GM12878 (cell line): Measurements from ENCODE around the gene GNPTG. TPM values are rescaled to one million over a fixed set of nuclear protein-coding genes. Genes with fewer than 3 reads are reported as not detected.
A peak's percentile ranks its signal among the peaks of the same experiment; 100 is the strongest.

Source experiments
- ATAC-seq: fragments of 200-7000 bp; cut with Tn5 transposase; 3 replicates; pipeline ENCODE4 v1.9.1; 2020; ENCODE audit warnings: mild to moderate bottlenecking, moderate library complexity
- BruUV-seq: library from RNA; stranded (reverse); fragments of 400-500 nt; replicated peaks from 2 replicates; lab custom pipeline; 2021; lab: Mats Ljungman, UMichigan
- CTCF ChIA-PET: fragments of 300-600 bp; sonication (Branson Sonifier 250); formaldehyde crosslinking; extraction: SDS; loops from one replicate; lab custom pipeline; 2021; ENCODE audit warnings: inconsistent platforms; lab: Yijun Ruan, JAX
- POLR2A ChIA-PET: fragments of 350-600 bp; formaldehyde crosslinking; extraction: SDS; loops from one replicate; lab custom pipeline; 2021; ENCODE audit warnings: inconsistent platforms; lab: Charles Lee
- RAD21 ChIA-PET: fragments of 300-600 bp; sonication (Branson Sonifier 250); formaldehyde crosslinking; loops from one replicate; lab custom pipeline; 2023; ENCODE audit warnings: antibody characterized with exemption; ENCODE audit not compliant: unreplicated experiment; lab: Charles Lee
- SMC1A ChIA-PET: fragments of 300-600 bp; sonication (Branson Sonifier 250); formaldehyde crosslinking; loops from one replicate; lab custom pipeline; 2023; ENCODE audit not compliant: unreplicated experiment, uncharacterized antibody; lab: Charles Lee
- DNase-seq: peaks from one replicate; pipeline ENCODE4 v3.0.0-alpha.2; 2011; ENCODE audit warnings: low read depth, low spot score
- FAIRE-seq: peaks from 3 replicates; lab custom pipeline; 2011; peaks lifted over from hg19 to GRCh38; lab: Jason Lieb, UNC
- H2AFZ ChIP-seq: 2 replicates; pipeline ENCODE4 v1.6.0; 2011; ENCODE audit warnings: low read depth, low read length, control low read depth; ENCODE audit not compliant: control insufficient read depth
- H3K27ac ChIP-seq: 2 replicates; pipeline ENCODE4 v1.5.1; 2011; ENCODE audit warnings: control low read depth; ENCODE audit not compliant: control insufficient read depth, insufficient read depth
- H3K27me3 ChIP-seq, 2 experiments: replicated peaks in 1 of 2; 2 replicates each; pipeline versions ENCODE4 v1.6.0 to v1.6.1; 2011; ENCODE audit warnings: low read length in 1 of 2; ENCODE audit not compliant: control insufficient read depth in 2 of 2, insufficient read depth in 2 of 2
- H3K36me3 ChIP-seq, 2 experiments: 2 replicates each; pipeline ENCODE4 v1.5.1; 2011; ENCODE audit warnings: low read length in 1 of 2; ENCODE audit not compliant: control insufficient read depth in 2 of 2, insufficient read depth in 2 of 2
- H3K4me1 ChIP-seq: 2 replicates; pipeline ENCODE4 v1.6.1; 2011; ENCODE audit warnings: mild to moderate bottlenecking, low read length, moderate library complexity, mixed read lengths; ENCODE audit not compliant: control insufficient read depth, insufficient read depth
- H3K4me2 ChIP-seq: 2 replicates; pipeline ENCODE4 v1.6.0; 2011; ENCODE audit warnings: control low read depth; ENCODE audit not compliant: control insufficient read depth, insufficient read depth
- H3K4me3 ChIP-seq: fragments of 200-600 bp; sonication (generic); 2 replicates; pipeline ENCODE4 v1.5.1; 2016
- H3K79me2 ChIP-seq: 2 replicates; pipeline ENCODE4 v1.6.0; 2011; ENCODE audit warnings: low read length; ENCODE audit not compliant: control insufficient read depth, insufficient read depth
- H3K9ac ChIP-seq: 2 replicates; pipeline ENCODE4 v1.8.0; 2011; ENCODE audit warnings: low read length, control low read depth, mixed read lengths; ENCODE audit not compliant: control insufficient read depth, insufficient read depth
- H3K9me3 ChIP-seq: replicated peaks from 3 replicates; pipeline ENCODE4 v1.5.1; 2011; ENCODE audit warnings: mild to moderate bottlenecking, low read length; ENCODE audit not compliant: control insufficient read depth, insufficient read depth
- H4K20me1 ChIP-seq: 2 replicates; pipeline ENCODE4 v1.6.0; 2011; ENCODE audit not compliant: control insufficient read depth, insufficient read depth
- NR2C1 ChIP-seq: fragments of 450-650 bp; IDR thresholded peaks from 2 replicates; pipeline ENCODE4 v1.6.1; 2017; ENCODE audit warnings: antibody characterized with exemption, mild to moderate bottlenecking, moderate library complexity
- NR2F1 ChIP-seq: fragments of 450-650 bp; conservative IDR thresholded peaks from 2 replicates; pipeline ENCODE4 v1.6.1; 2017; ENCODE audit warnings: mild to moderate bottlenecking
- POLR2A ChIP-seq: IDR thresholded peaks from 2 replicates; pipeline ENCODE4 v1.6.1; 2011; ENCODE audit warnings: low read depth, mild to moderate bottlenecking, low read length
- POLR2AphosphoS2 ChIP-seq: IDR thresholded peaks from 2 replicates; pipeline ENCODE4 v1.6.1; 2011; ENCODE audit warnings: low read depth, mild to moderate bottlenecking, low read length, improper control_type of control experiment, moderate library complexity
- POLR2AphosphoS5 ChIP-seq: IDR thresholded peaks from 2 replicates; pipeline ENCODE4 v1.6.1; 2011; ENCODE audit warnings: mild to moderate bottlenecking, low read length, inconsistent platforms
- SIN3A ChIP-seq: IDR thresholded peaks from 2 replicates; pipeline ENCODE4 v1.6.1; 2012; ENCODE audit warnings: low read depth, low read length, improper control_type of control experiment
- ZNF384 ChIP-seq: IDR thresholded peaks from 2 replicates; pipeline ENCODE4 v1.6.1; 2012; ENCODE audit warnings: low read depth, mild to moderate bottlenecking, low read length, improper control_type of control experiment, borderline replicate concordance
- ZNF622 ChIP-seq: fragments of 450-650 bp; IDR thresholded peaks from 2 replicates; pipeline ENCODE4 v1.6.1; 2017; ENCODE audit warnings: mild to moderate bottlenecking, inconsistent platforms
- WGBS: methylation state at CpG from one replicate; pipeline ENCODE4 v1.1.6; 2016; ENCODE audit warnings: low lambda C conversion rate; ENCODE audit not compliant: insufficient replicate concordance, insufficient coverage; ENCODE audit errors: missing lambda C conversion rate; 5-methylcytosine and 5-hydroxymethylcytosine counted together
- in situ Hi-C: fragments of 300-500 bp; cut with MboI; formaldehyde crosslinking; loops from 9 replicates; pipeline ENCODE4 v1.14.3; 2018; ENCODE audit warnings: mixed read lengths
- intact Hi-C: fragments of 100-400 bp; cut with micrococcal nuclease; formaldehyde crosslinking; loops from one replicate; pipeline ENCODE4 v1.14.2; 2022; ENCODE audit not compliant: unreplicated experiment
- polyA plus RNA-seq, 11 experiments: library from polyadenylated mRNA; depleted of rRNA in 4 of 11; unstranded in 6 of 11; stranded (reverse) in 5 of 11; fragments of >200 nt; fragmentation: Nextera tagmentation in 4 of 11; fragmentation: Illumina TruSeq in 1 of 11; extraction: Ambion mirVana in 4 of 11; extraction: Trizol in 1 of 11; gene quantifications; 1 replicate in 1 of 11; 2 replicates in 10 of 11; pipeline versions ENCODE4 v1.2.1 to v1.2.3, GENCODE V29; 2011 to 2016; ENCODE audit warnings: inconsistent platforms in 2 of 11, missing spikeins in 2 of 11, low read depth in 1 of 11
- total RNA-seq, 4 experiments: library from RNA; depleted of rRNA in 3 of 4; stranded (reverse); fragments of >200 nt in 3 of 4; fragmentation: Illumina TruSeq in 1 of 4; extraction: Trizol in 1 of 4; gene quantifications; 2 replicates each; pipeline versions ENCODE4 v1.2.1 to v1.2.3, GENCODE V29; 2013 to 2021
- TF ChIP-seq, protein P1 (sequence below): IDR thresholded peaks from 2 replicates; pipeline ENCODE4 v1.6.1; 2012; ENCODE audit warnings: low read length, inconsistent platforms
- TF ChIP-seq, protein P2 (sequence below): IDR thresholded peaks from 2 replicates; pipeline ENCODE4 v1.6.1; 2011; ENCODE audit warnings: borderline replicate concordance, low read depth, mild to moderate bottlenecking, moderate library complexity, low read length; ENCODE audit not compliant: insufficient read depth, poor library complexity, severe bottlenecking
- TF ChIP-seq, protein P3 (sequence below), 3 experiments: IDR thresholded peaks in 2 of 3; conservative IDR thresholded peaks in 1 of 3; 2 replicates each; pipeline ENCODE4 v1.5.1; 2011; ENCODE audit warnings: low read depth in 3 of 3, low read length in 3 of 3, mild to moderate bottlenecking in 3 of 3, control low read depth in 2 of 3, moderate library complexity in 2 of 3, inconsistent platforms in 1 of 3, mixed read lengths in 1 of 3; ENCODE audit not compliant: control insufficient read depth in 2 of 3, insufficient read depth in 1 of 3; ENCODE audit errors: extremely low read depth in 1 of 3

Gene GNPTG
- total and polyA plus RNA-seq, 10 of the 15 experiments (the other 5 are each of a cell fraction or from before 2014, with no cell fraction given): 0.80 to 32.6 (median 20.9) TPM

DNA sequence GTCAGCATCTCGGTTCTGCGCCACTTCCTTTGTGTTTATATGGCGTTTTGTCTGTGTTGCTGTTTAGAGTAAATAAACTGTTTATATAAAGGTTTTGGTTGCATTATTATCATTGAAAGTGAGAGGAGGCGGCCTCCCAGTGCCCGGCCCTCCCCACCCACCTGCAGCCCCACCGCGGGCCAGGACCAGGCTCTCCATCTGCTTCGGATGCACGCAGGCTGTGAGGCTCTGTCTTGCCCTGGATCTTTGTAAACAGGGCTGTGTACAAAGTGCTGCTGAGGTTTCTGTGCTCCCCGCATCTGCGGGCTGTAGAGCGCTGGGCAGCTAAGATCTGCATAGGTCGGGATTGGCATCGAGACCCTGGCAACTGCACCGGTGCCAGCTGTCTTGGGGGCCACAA, 26.5 kb upstream of the GNPTG start:
- SMC1A ChIA-PET: no interaction called here
- DNase-seq (no peak), ATAC-seq (no peak; the same call in 2 of the 3 replicates), FAIRE-seq (no peak)
- CTCF ChIA-PET: interaction anchor here (0.6 kb wide), 1 partner anchor 104 kb away, joined by 3 read pairs; no protein-coding TSS in a partner anchor
- peaks cover under 1% of the 10 kb centered on the region; the same call in 1 of the 3 replicates for H3K9me3 ChIP-seq
- intact Hi-C loops (no loop called here), in situ Hi-C loops (no loop called here)
- H3K79me2 ChIP-seq: no peaks in the 10 kb centered on the region
- no TSS peak for BruUV-seq
- H4K20me1 ChIP-seq: no peaks in the 10 kb centered on the region
- no peak overlapping the region for H3K27ac ChIP-seq
- H2AFZ ChIP-seq: no peak overlapping the region
- no peak overlapping the region for H3K4me2 ChIP-seq
- H3K4me3 ChIP-seq: no peak overlapping the region
- H3K36me3 ChIP-seq: peaks cover 0 to 20% of the 10 kb centered on the region in 2 experiments; a peak in 3 of 4 replicates
- 85% methylated on average over 14 of the region's 15 CpGs for WGBS
- RAD21 ChIA-PET: no interaction called here
- H3K4me1 ChIP-seq: peaks cover 3% of the 10 kb centered on the region; the same call in 1 of the 2 replicates
- POLR2A ChIA-PET: interaction anchor here (0.5 kb wide), 1 partner anchor 941 kb away, joined by 3 read pairs; no protein-coding TSS in a partner anchor
- no peak for TF ChIP-seq ZNF622
- TF ChIP-seq, protein P1, sequence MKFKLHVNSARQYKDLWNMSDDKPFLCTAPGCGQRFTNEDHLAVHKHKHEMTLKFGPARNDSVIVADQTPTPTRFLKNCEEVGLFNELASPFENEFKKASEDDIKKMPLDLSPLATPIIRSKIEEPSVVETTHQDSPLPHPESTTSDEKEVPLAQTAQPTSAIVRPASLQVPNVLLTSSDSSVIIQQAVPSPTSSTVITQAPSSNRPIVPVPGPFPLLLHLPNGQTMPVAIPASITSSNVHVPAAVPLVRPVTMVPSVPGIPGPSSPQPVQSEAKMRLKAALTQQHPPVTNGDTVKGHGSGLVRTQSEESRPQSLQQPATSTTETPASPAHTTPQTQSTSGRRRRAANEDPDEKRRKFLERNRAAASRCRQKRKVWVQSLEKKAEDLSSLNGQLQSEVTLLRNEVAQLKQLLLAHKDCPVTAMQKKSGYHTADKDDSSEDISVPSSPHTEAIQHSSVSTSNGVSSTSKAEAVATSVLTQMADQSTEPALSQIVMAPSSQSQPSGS: no peak
- no peaks in the 10 kb centered on the region for H3K27me3 ChIP-seq
- H3K9ac ChIP-seq: no peak overlapping the region

DNA sequence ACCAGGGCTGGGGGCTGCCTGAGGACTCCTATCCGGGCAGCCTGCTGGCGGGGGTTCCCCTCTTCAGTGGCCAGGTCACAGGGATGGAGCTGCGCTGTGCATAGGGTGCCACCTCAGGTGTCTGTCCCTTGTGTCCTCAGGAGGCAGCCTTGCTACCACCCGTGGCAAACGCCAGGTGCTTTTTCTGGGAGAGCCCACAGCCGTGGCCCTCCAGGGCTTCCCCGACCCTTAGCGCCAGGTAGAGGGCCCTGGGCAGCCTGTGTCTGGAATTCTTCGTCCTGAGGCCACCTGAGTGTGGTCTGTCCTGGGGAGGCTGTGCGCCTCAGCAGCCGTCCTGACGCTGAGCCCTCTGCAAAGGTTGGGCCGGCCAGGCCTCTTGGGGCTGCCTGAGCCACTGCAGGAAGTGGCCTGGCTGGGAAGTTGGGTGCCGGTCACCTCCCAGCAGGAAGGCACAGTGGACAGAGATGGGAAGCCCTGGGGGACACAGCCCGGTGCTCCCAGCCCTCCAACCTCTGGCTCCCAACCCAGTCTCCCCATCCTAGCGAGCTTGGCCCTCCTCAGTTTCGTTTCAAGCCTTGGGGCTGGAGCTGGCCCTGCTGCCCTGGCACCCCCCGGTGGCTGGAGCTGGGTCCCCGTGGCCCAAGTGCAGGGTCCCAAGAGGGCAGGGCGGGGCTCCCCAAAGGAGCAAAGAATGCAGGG, 25.9 kb upstream of the GNPTG start:
- FAIRE-seq (no peak), ATAC-seq (peak; percentile 33), DNase-seq (no peak)
- Histone ChIP-seq H3K4me3 (no peak overlapping the region), H2AFZ (no peak overlapping the region), H3K4me2 (no peak overlapping the region), H3K36me3 (peaks cover 0 to 15% of the 10 kb centered on the region in 2 experiments; a peak in 3 of 4 replicates), H3K27me3 (no peaks in the 10 kb centered on the region), H3K9me3 (peaks cover 2% of the 10 kb centered on the region; the same call in 2 of the 3 replicates), H4K20me1 (no peaks in the 10 kb centered on the region), H3K27ac (no peak overlapping the region), H3K79me2 (no peaks in the 10 kb centered on the region), H3K9ac (no peak overlapping the region), H3K4me1 (peaks cover 3% of the 10 kb centered on the region; the same call in 1 of the 2 replicates)
- ChIA-PET SMC1A (no interaction called here), POLR2A (interaction anchor here (0.6 kb wide), 1 partner anchor 871 kb away, joined by 14 read pairs; no protein-coding TSS in a partner anchor), RAD21 (interaction anchor here (0.7 kb wide), 1 partner anchor 17 kb away, joined by 3 read pairs; no protein-coding TSS in a partner anchor), CTCF (no interaction called here)
- in situ Hi-C loops (no loop called here), intact Hi-C loops (no loop called here)
- 18% methylated on average over 20 of the region's 20 CpGs for WGBS
- BruUV-seq: no TSS peak
- no peak for TF ChIP-seq ZNF622
- 0 out of 2 replicates have a peak, but pooled peaks have one; percentile 53 for TF ChIP-seq POLR2AphosphoS5
- TF ChIP-seq NR2C1: no peak
- TF ChIP-seq ZNF384: no peak
- TF ChIP-seq, protein P2, sequence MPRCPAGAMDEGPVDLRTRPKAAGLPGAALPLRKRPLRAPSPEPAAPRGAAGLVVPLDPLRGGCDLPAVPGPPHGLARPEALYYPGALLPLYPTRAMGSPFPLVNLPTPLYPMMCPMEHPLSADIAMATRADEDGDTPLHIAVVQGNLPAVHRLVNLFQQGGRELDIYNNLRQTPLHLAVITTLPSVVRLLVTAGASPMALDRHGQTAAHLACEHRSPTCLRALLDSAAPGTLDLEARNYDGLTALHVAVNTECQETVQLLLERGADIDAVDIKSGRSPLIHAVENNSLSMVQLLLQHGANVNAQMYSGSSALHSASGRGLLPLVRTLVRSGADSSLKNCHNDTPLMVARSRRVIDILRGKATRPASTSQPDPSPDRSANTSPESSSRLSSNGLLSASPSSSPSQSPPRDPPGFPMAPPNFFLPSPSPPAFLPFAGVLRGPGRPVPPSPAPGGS: peak; percentile 35
- TF ChIP-seq NR2F1: no peak
- TF ChIP-seq POLR2AphosphoS2: peak; percentile 82; the same call in 1 of the 2 replicates
- peak; percentile 69 for TF ChIP-seq POLR2A
- TF ChIP-seq, protein P3, sequence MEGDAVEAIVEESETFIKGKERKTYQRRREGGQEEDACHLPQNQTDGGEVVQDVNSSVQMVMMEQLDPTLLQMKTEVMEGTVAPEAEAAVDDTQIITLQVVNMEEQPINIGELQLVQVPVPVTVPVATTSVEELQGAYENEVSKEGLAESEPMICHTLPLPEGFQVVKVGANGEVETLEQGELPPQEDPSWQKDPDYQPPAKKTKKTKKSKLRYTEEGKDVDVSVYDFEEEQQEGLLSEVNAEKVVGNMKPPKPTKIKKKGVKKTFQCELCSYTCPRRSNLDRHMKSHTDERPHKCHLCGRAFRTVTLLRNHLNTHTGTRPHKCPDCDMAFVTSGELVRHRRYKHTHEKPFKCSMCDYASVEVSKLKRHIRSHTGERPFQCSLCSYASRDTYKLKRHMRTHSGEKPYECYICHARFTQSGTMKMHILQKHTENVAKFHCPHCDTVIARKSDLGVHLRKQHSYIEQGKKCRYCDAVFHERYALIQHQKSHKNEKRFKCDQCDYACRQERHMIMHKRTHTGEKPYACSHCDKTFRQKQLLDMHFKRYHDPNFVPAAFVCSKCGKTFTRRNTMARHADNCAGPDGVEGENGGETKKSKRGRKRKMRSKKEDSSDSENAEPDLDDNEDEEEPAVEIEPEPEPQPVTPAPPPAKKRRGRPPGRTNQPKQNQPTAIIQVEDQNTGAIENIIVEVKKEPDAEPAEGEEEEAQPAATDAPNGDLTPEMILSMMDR (IDR thresholded peaks at IDR 0.05 in 2 of 3, conservative IDR thresholded peaks at IDR 0.05 in 1 of 3; ENCODE audit: control insufficient read depth in 2 of 3, extremely low read depth in 1 of 3, insufficient read depth in 1 of 3, low read depth in 3 of 3, low read length in 3 of 3): no peak
- TF ChIP-seq SIN3A: no peak
